HEK293 (cell line): Measurements from ENCODE around the gene MACO1.
A peak's percentile ranks its signal among the peaks of the same experiment; 100 is the strongest.

Source experiments
- CTCF ChIP-seq: fragments of 450-650 bp; formaldehyde crosslinking; IDR thresholded peaks from 2 replicates; pipeline ENCODE4 v1.5.1; 2016; ENCODE audit warnings: missing biosample characterization, missing genetic modification characterization
- KLF10 ChIP-seq: fragments of 450-650 bp; IDR thresholded peaks from 2 replicates; pipeline ENCODE4 v1.5.1; 2018; ENCODE audit warnings: missing biosample characterization, mild to moderate bottlenecking, missing genetic modification characterization
- MEIS1 ChIP-seq: sonication (generic); formaldehyde crosslinking; IDR thresholded peaks from 2 replicates; pipeline ENCODE4 v1.8.1; 2022; ENCODE audit warnings: missing genetic modification reagents, mild to moderate bottlenecking, borderline replicate concordance
- PBX3 ChIP-seq: sonication (generic); formaldehyde crosslinking; IDR thresholded peaks from 2 replicates; pipeline ENCODE4 v1.8.1; 2022; ENCODE audit warnings: mild to moderate bottlenecking, moderate library complexity, missing genetic modification reagents
- SCRT2 ChIP-seq: fragments of 450-650 bp; formaldehyde crosslinking; IDR thresholded peaks from 2 replicates; pipeline ENCODE4 v1.5.1; 2016; ENCODE audit warnings: missing biosample characterization, missing genetic modification characterization
- ZBTB26 ChIP-seq: fragments of 450-650 bp; formaldehyde crosslinking; optimal IDR thresholded peaks from 2 replicates; pipeline ENCODE3; 2016; ENCODE audit warnings: missing biosample characterization, mild to moderate bottlenecking, missing genetic modification characterization
- ZBTB49 ChIP-seq: fragments of 450-650 bp; formaldehyde crosslinking; IDR thresholded peaks from 2 replicates; pipeline ENCODE4 v1.5.1; 2016; ENCODE audit warnings: missing biosample characterization, missing genetic modification characterization, low read depth
- ZFHX2 ChIP-seq: fragments of 450-650 bp; formaldehyde crosslinking; conservative IDR thresholded peaks from 2 replicates; pipeline ENCODE4 v1.5.1; 2016; ENCODE audit warnings: missing biosample characterization, missing genetic modification characterization
- ZNF24 ChIP-seq: fragments of 450-650 bp; formaldehyde crosslinking; IDR thresholded peaks from 2 replicates; pipeline ENCODE4 v1.5.1; 2016; ENCODE audit warnings: missing biosample characterization, missing genetic modification characterization
- ZNF404 ChIP-seq: fragments of 450-650 bp; formaldehyde crosslinking; IDR thresholded peaks from 2 replicates; pipeline ENCODE4 v1.5.1; 2017; ENCODE audit warnings: missing biosample characterization, missing genetic modification characterization
- ZNF449 ChIP-seq: fragments of 450-650 bp; formaldehyde crosslinking; IDR thresholded peaks from 2 replicates; pipeline ENCODE4 v1.5.1; 2017; ENCODE audit warnings: missing biosample characterization, mild to moderate bottlenecking, missing genetic modification characterization, moderate library complexity
- ZNF513 ChIP-seq: fragments of 450-650 bp; IDR thresholded peaks from 2 replicates; pipeline ENCODE4 v1.5.1; 2018; ENCODE audit warnings: missing biosample characterization, missing genetic modification characterization
- ZNF621 ChIP-seq: fragments of 450-650 bp; formaldehyde crosslinking; IDR thresholded peaks from 2 replicates; pipeline ENCODE4 v1.5.1; 2017; ENCODE audit warnings: missing biosample characterization, missing genetic modification characterization
- ZNF692 ChIP-seq: fragments of 450-650 bp; formaldehyde crosslinking; IDR thresholded peaks from 2 replicates; pipeline ENCODE4 v1.5.1; 2016; ENCODE audit warnings: missing biosample characterization, missing genetic modification characterization

GRCh38 chr1:25543425-25544242, 112.9 kb downstream of the MACO1 start, which contains the start of gene LDLRAP1:
- TF ChIP-seq CTCF (tag by site-specific recombination) (no peak), PBX3 (CRISPR knock-in tag) (no peak), ZNF404 (tag by site-specific recombination) (no peak), MEIS1 (CRISPR knock-in tag) (no peak), ZNF24 (tag by site-specific recombination) (no peak), ZNF449 (tag by site-specific recombination) (no peak), ZNF513 (tag by site-specific recombination) (no peak), SCRT2 (tag by site-specific recombination) (no peak), ZNF692 (no peak), KLF10 (0 out of 2 replicates have a peak, but pooled peaks have one; percentile 45), ZFHX2 (tag by site-specific recombination) (no peak; the same call in 1 of the 2 replicates), ZNF621 (no peak), ZBTB49 (no peak), ZBTB26 (tag by site-specific recombination) (peak; percentile 61)
